GM12875 (cell line): Measurements from ENCODE around the gene PRKCZ.

Source experiments
- H3K4me3 ChIP-seq: one replicate; pipeline ENCODE4 v1.5.1; 2011; ENCODE audit warnings: low read depth, low read length, control low read depth
- TF ChIP-seq, protein P1 (sequence below): IDR thresholded peaks from 2 replicates; pipeline ENCODE4 v1.5.1; 2011; ENCODE audit warnings: low read depth, mild to moderate bottlenecking, control low read depth, inconsistent platforms, low read length, moderate library complexity, borderline replicate concordance; ENCODE audit not compliant: insufficient read depth

Gene PRKCZ

GRCh38 chr1:2073382-2074230 lies 23.4 kb downstream of the PRKCZ start:
- no peak overlapping the region for H3K4me3 ChIP-seq
- TF ChIP-seq, protein P1, sequence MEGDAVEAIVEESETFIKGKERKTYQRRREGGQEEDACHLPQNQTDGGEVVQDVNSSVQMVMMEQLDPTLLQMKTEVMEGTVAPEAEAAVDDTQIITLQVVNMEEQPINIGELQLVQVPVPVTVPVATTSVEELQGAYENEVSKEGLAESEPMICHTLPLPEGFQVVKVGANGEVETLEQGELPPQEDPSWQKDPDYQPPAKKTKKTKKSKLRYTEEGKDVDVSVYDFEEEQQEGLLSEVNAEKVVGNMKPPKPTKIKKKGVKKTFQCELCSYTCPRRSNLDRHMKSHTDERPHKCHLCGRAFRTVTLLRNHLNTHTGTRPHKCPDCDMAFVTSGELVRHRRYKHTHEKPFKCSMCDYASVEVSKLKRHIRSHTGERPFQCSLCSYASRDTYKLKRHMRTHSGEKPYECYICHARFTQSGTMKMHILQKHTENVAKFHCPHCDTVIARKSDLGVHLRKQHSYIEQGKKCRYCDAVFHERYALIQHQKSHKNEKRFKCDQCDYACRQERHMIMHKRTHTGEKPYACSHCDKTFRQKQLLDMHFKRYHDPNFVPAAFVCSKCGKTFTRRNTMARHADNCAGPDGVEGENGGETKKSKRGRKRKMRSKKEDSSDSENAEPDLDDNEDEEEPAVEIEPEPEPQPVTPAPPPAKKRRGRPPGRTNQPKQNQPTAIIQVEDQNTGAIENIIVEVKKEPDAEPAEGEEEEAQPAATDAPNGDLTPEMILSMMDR = no peak

DNA sequence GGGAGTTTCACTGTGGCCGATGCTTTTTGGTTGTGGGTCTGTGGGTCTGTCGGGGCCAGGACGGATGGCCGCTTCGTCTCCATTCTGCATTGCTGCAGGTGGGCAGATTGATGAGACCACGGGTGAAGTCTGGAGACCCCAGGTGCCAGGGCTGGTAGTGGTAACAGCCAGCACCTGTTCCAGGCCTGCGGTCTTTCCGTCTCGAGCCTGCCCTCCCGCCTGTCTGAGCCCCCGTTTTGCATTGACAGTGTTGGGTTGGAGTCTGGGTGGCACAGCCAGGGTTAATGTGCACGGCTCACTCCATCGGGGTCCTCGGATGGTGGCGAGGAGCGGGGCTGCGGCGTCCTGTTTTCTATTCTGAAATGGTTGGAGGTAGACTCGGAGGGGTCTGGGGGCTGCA lies 24.2 kb downstream of the PRKCZ start:
- TF ChIP-seq, protein P1 = no peak
- no peak overlapping the region for H3K4me3 ChIP-seq

DNA sequence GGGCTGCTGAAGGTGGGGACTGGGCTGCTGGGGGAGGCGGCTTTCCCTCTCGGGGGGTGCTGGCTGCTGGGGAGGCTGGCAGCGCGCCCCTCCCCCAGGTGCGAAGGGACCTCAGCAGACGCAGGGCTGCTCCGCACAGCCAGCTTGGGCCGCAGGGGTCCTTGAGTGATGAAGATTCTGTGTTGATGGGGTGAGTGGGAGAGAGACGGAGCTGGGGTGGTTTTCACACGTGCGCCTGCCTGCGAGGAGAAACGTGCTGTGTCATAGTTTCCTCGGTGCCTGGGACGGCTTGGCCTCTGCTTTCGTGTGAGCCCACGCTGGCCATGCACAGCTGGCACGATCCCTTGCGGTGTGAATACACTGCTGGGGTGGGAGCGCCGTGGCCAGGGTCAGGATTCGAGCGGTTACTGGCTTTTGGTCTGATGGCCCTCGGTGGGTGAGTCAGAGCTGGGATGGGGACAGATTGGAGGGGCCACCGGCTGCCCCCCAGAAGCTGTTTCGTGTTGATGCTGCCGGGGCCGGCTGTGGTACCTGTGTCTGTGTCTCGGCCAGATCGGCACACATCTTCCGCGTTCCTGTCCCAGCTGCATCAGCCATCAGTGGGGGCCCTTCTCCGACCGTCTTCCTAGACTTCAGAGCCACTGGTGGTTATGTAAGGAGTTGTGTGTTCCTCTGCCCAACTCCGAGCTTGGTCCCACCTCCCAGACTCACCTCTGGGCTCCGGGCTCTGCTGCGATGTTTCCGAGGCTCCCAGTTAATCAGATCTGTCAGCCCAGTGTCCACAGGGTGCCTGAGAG lies 24.9 kb downstream of the PRKCZ start:
- H3K4me3 ChIP-seq = no peak overlapping the region
- TF ChIP-seq, protein P1 = no peak

- TF ChIP-seq, protein P1 = no peak
- no peak overlapping the region for H3K4me3 ChIP-seq
These were observed 26.6 kb downstream of the PRKCZ start for GRCh38 chr1:2076826-2077225.

- no peak overlapping the region for H3K4me3 ChIP-seq
- TF ChIP-seq, protein P1 = no peak
These were observed 28.0 kb downstream of the PRKCZ start for GRCh38 chr1:2078170-2078569.

DNA sequence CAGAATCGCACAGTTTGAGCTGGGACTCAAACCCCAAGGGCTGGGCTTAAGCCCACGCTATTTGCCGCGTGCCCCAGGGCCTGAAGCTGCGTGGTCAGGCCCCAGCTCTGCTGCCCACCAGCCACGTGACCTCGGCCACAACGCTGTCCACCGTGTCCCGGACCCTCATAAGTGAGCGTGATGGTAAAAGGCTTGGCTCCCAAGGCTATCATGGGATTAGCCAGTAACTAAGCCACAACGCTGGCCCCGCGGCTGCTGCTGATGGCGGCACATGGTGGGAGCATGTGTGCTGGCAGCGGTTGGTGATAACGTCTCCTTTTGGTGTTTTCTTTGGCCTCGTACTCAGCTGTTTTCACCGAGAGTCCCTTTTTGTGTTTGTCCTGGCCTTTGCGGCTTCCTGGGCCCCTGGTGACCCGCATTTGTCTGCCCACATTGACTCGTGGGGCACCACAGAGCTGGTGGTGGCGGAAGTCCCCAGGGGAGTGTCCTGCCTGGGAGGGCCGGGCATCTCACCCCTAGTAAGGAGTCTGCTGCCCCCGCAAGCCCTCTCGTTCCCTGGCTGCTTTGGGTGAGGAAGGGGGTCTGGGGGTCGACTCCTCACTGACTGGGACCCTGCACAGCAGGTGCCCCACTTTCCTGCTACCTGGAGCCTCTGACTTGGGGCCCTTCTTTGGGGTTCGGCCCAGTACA lies 29.3 kb downstream of the PRKCZ start:
- TF ChIP-seq, protein P1 = no peak
- H3K4me3 ChIP-seq = no peak overlapping the region
